ENCODE data around the gene TP73.

GRCh38 chr1:3630161-3630611 lies 22.1 kb upstream of the TP73 start:
- no peak for TF ChIP-seq GLIS3 (CRISPR knock-in tag; IDR thresholded peaks at IDR 0.05)
- TF ChIP-seq PATZ1 (CRISPR knock-in tag; IDR thresholded peaks at IDR 0.05; ENCODE audit: borderline replicate concordance) = no peak
- no peak for TF ChIP-seq ARNTL (CRISPR knock-in tag; IDR thresholded peaks at IDR 0.05; ENCODE audit: borderline replicate concordance, low read depth)
- no peak for TF ChIP-seq ESRRG (CRISPR knock-in tag; IDR thresholded peaks at IDR 0.05)
- no peak for TF ChIP-seq POU6F1 (CRISPR knock-in tag; IDR thresholded peaks at IDR 0.05; ENCODE audit: borderline replicate concordance, low read depth)

All from SK-N-SH treated with all-trans-retinoic acid at 6 μM for 48 hours (cell line).